SHP77 treated with DMSO at 0.1 percent for 48 hours (cell line): ENCODE measurements around the gene TMEM238.
A peak's percentile ranks its signal among the peaks of the same experiment; 100 is the strongest.

Source experiments
- DNase-seq: peaks from one replicate; lab custom pipeline; 2025; lab: John Stamatoyannopoulos, UW

TMEM238 gene

DNA sequence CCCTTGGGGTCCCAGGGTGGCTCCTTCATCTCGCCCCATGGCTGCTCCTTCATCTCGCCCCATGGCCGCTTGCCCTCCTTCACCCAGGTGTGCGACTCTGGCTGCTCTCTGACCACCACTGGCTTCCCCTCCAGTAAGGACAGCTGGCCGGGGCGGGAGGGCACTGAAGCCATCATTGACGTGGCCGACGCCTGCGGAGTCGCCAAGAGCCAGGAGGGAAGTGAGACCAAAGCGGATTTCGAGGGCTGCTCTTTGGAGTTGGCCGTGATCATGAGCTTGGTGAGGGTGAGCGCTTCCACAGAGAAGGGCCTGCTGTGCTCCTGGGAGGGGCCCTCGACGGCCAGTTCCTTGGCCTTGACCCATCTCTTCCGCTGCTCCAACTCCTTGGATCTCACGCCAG lies 25.6 kb downstream of the TMEM238 start:
- DNase-seq: no peak

GRCh38 chr19:55355213-55355821 lies 28.8 kb downstream of the TMEM238 start:
- DNase-seq: no peak

DNA sequence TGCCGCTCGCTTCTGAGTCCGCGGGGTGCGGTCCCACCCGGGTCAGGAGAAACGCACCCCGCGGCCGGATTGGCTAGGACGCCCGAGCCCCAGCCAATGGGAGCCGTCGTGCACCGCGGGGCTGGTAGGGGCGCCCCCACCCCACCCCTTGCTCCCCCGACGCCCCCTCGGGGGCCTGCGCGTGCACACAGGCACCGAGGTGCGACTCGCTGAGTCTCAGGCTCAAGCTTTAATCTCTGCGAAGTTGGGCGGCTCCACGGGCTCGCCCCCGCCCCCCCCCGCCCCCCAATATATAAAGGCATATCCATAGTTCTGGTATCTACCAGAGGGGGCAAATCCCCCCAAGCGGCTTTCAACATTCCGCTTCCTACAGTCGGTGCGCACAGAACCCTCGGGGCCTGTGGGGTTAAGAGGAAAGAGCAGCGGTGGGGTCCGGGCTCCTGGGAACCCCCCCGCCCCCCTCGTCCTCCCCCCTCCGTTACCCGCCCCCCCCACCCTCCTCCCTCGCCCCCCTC lies 29.3 kb downstream of the TMEM238 start, which contains the start of gene COX6B2:
Gene COX6B2 (minus strand): TSS at position 22 of the 515 bp plus-strand sequence. CDS start 198 bp downstream, outside the sequence.
- DNase-seq: no peak

DNA sequence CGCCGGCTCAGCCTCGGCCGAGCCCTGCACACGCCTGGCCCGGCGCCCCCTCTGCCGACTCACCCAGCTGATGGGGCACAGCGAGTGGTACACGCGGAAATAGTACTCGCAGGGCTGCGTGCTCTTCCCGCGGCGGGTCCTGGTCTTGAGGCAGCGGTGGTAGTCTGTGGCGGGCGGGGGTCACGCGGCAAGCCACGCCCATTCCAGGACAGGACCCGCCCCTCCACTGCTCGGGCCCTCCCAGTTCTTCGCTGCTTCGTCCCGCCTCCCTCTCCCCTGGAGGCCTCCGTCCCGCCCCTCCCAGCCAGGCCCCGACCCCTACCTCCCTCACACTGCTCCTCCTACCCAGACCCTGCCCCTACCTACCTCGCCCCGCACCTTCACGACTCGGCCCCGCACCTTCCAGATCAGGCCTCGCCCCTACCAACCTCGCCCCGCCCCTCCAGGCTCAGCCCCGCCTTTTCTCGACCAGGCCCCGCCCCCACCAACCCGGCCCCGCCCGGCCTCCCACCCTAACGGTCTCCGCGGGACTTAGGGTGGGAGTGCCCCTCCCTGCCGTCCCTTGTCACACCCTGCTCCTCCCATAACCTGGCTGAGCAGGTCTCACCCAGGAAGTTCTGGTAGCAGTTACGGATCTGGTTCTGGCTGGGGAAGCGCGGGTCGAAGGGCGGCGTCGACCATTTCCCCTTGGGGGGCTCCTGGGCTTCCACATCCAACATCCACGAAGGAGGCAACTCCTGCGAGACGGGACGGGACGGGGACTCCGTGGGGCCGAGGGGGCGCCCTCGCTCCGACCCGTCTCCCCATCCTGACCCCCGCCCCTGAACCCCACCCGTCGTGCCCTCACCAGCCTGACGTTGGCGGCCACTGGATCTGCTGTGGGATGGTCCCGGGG lies 30.0 kb downstream of the TMEM238 start:
- no peak for DNase-seq

DNA sequence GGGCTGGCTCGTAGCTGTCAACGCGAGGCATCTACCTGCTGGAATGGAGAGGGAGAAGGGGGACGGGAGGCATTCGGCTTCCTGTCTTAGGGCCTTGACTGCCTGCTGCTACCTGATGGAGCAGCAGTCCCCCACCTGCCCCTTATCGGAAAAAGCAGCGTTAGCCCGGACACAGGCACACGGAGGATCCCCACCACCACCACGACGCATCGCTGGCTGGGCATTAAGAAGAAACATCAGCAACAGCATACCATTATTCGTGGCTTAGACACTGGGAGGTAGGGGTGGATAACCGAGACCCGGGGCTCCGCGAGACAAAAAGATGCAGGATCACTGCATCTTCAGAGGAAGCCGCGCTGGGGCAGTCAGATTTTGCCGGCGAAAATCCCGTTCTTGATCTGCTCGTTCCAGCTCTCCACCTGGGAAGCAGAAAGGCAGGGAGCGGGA lies 30.7 kb downstream of the TMEM238 start:
- DNase-seq: no peak

DNA sequence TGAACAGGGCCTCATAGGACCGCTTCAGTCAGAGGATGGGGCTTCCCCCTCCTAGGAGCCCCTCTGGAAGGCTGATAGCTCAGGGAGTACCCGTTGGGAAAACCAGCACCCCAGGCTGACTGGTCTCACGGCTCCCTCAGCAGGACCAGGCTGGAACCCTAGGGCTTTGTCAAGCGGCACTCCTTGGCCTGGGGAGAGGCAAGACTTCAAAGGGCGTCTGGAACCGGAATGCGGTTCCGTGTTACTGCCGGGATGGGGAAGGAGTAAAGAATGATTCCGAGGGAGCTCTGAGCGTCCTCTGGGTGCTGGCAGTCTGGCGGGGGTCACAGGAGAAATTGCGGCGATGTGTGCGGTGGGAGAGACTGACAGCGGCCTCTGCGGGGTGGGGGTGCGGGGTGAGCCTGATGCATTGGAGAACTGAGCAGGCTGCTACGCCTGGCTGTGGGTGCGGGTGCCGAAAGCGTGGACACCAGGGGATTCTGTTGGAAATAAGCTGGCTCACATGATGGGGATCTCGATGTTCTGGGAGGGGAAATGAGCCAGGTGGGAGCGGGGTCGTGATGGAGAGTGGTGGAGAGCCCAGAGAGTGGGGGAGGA lies 31.4 kb downstream of the TMEM238 start:
- no peak for DNase-seq

GRCh38 chr19:55352040-55352439 lies 32.1 kb downstream of the TMEM238 start:
- no peak for DNase-seq

- DNase-seq: no peak
Measured at GRCh38 chr19:55350620-55351315, 33.3 kb downstream of the TMEM238 start.

DNA sequence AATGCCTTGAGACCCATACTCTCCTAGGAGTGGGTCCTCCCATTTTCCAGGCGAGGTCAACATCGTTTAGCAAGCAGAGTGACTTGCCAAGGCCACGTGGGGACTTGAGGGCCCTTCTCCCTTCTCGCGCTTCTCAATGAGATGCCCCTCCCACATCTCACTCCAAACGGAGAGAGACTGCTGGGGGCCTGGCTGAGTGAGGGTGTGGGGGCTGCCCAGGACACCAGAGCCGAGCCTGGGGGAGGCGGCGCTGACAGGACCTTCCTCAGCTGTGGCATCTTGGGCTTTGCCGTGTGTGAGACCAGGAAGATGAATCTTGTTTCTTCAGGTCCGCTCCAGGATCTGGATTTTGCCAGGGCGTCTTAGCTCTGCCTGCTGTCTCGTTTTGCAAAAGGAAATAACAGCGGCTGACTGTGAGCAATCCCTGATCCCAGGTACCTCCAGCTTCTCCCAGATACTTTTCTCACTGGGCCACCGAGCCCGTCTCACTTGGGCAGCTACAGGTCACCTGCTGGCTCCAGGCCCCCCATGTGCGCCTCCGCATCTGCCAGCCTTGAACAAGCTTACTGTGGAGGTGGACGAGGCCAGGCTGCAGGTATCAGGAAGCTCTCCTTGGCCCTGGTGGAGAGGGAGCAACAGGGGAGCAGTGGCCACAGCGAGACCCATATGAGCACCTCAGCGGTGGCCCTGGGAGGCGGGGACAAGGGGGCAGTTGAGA lies 35.6 kb downstream of the TMEM238 start:
- DNase-seq: no peak

GRCh38 chr19:55347442-55348009 lies 36.6 kb downstream of the TMEM238 start:
- no peak for DNase-seq

GRCh38 chr19:55346725-55347441 lies 37.2 kb downstream of the TMEM238 start:
- no peak for DNase-seq

- DNase-seq: no peak
Measured at GRCh38 chr19:55345818-55346724, 38.0 kb downstream of the TMEM238 start.

- no peak for DNase-seq
Measured at GRCh38 chr19:55345101-55345817, 38.8 kb downstream of the TMEM238 start.

GRCh38 chr19:55344444-55344843 lies 39.6 kb downstream of the TMEM238 start:
- DNase-seq: peak; percentile 73

DNA sequence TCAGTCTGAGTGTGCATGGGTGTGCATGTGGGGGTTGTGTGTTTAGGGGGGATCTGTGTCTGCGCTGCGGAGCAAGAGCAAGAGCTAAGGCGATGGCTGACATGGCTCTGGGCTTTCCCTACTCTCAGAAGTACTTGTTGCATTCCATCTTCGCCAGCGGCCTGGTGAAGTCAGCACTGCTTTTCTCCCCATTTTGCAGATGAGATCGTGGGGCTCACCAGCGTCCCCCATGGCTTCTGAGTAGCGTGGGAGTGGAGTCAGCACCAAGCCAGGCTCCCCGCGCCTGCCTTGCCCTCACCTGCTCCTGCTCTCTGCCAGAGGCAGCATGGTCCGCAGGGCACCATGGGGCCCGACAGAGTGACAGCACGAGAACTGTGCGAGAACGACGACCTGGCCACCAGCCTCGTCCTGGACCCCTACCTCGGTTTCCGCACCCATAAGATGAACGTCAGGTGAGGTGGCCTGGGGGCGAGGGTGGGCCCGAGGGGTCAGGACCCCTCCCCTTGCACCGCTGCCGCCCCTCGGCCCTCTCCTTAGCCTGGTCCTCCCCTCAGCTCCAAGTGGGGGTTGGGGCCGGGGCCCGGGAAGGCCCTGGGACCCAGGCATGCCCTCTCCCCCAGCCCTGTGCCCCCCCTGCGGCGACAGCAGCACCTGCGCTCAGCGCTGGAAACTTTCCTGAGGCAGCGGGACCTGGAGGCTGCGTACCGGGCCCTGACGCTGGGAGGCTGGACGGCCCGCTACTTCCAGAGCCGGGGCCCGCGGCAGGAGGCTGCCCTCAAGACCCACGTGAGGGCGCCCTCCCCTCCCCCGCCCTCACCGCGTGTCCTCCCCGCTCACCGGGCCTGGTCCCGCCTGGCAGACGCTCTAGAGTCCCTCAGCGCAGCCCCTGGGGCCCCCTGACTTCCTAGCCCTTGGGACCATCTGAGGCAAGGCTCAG lies 42.2 kb downstream of the TMEM238 start:
- no peak for DNase-seq

- peak; percentile 28 for DNase-seq
Measured at GRCh38 chr19:55341171-55341588, 42.9 kb downstream of the TMEM238 start.

GRCh38 chr19:55340784-55341147 lies 43.3 kb downstream of the TMEM238 start:
- DNase-seq: no peak
